ENCODE results near the gene ZNF195. TPM values are rescaled to one million over a fixed set of nuclear protein-coding genes. Genes with fewer than 3 reads are reported as not detected.
A peak's percentile ranks its signal among the peaks of the same experiment; 100 is the strongest.

The ZNF195 gene
- polyA plus RNA-seq, 1 of the 3 experiments (the other 2 are of a cell fraction), result 13.2 TPM

DNA sequence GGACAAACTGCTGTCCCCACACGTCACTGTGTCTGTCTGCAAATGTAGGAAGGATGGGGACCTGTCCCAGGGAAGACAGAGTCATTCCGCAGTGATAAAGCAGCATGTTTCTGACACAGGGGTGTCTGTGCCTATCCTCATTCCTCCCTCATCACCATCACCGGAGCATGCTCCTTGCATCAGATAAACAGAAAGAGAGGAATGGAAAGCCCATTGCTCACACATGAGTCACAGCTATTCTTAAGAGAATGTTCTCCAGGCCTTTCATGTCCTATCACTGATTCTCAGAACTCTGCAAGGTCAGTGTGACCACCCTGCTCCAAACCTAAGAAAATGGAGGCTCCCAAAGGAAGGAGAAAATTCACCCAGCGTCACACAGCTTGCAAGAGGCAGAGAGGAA is 38.9 kb downstream of the ZNF195 start:
- Histone ChIP-seq H3F3A (replicated peaks; ENCODE audit: insufficient read depth) (no peaks in the 10 kb centered on the region), H3K9me3 (no peaks in the 10 kb centered on the region), H3K4me3 (ENCODE audit: low read depth in 2 of 2, low read length in 1 of 2) (no peak overlapping the region), H3K9ac (no peak overlapping the region), H3K36me3 (replicated peaks in 1 of 2; ENCODE audit: control insufficient read depth in 1 of 2, insufficient read depth in 2 of 2, low read length in 1 of 2) (no peaks in the 10 kb centered on the region), H3K27ac (ENCODE audit: low read depth in 2 of 2, low read length in 1 of 2) (no peak overlapping the region), H3K4me1 (ENCODE audit: control insufficient read depth in 1 of 2, insufficient read depth in 2 of 2, low read depth in 1 of 2, low read length in 1 of 2) (no peaks in the 10 kb centered on the region), H4K20me1 (ENCODE audit: insufficient read depth) (no peaks in the 10 kb centered on the region), H3K4me2 (peak overlapping the region; percentile 47), H3K9me2 (no peaks in the 10 kb centered on the region), H2AFZ (ENCODE audit: low read depth) (peak overlapping the region; percentile 61; the same call in 1 of the 2 replicates), H3K79me2 (ENCODE audit: insufficient read depth) (no peaks in the 10 kb centered on the region), H3K27me3 (ENCODE audit: insufficient read depth) (no peaks in the 10 kb centered on the region)
- TF ChIP-seq JUND (IDR thresholded peaks at IDR 0.05) (peak; percentile 52; the same call in 1 of the 2 replicates), MAX (IDR thresholded peaks at IDR 0.05; ENCODE audit: low read depth) (peak; percentile 44; the same call in 1 of the 2 replicates), REST (IDR thresholded peaks at IDR 0.05; ENCODE audit: low read depth, low read length) (no peak), SIN3A (IDR thresholded peaks at IDR 0.05; ENCODE audit: borderline replicate concordance, low read depth, low read length) (no peak), TCF12 (IDR thresholded peaks at IDR 0.05) (no peak), RAD21 (IDR thresholded peaks at IDR 0.05; ENCODE audit: low read length) (no peak), RCOR1 (IDR thresholded peaks at IDR 0.05; ENCODE audit: low read length) (no peak), USF2 (IDR thresholded peaks at IDR 0.05; ENCODE audit: borderline replicate concordance, low read depth, low read length) (no peak), NRF1 (IDR thresholded peaks at IDR 0.05; ENCODE audit: low read depth, low read length) (no peak), YY1 (IDR thresholded peaks at IDR 0.05; ENCODE audit: low read depth) (no peak), FOSL2 (IDR thresholded peaks at IDR 0.05; ENCODE audit: borderline replicate concordance, low read depth) (peak; percentile 63; the same call in 1 of the 2 replicates), FOXM1 (IDR thresholded peaks at IDR 0.05; ENCODE audit: low read depth) (no peak), EP300 (IDR thresholded peaks at IDR 0.05; ENCODE audit: borderline replicate concordance in 1 of 2, low read depth in 1 of 2, low read length in 1 of 2) (no peak), FOXJ3 (CRISPR knock-in tag; IDR thresholded peaks at IDR 0.05) (no peak), EZH2phosphoT487 (IDR thresholded peaks at IDR 0.05; ENCODE audit: borderline replicate concordance, low read depth) (no peak), GABPA (IDR thresholded peaks at IDR 0.05; ENCODE audit: low read depth) (no peak), IRF3 (IDR thresholded peaks at IDR 0.05; ENCODE audit: low read depth, low read length) (no peak), MEF2A (IDR thresholded peaks at IDR 0.05; ENCODE audit: borderline replicate concordance, low read depth) (no peak), TAF1 (IDR thresholded peaks at IDR 0.05; ENCODE audit: borderline replicate concordance, low read depth, low read length) (no peak), POLR2AphosphoS5 (IDR thresholded peaks at IDR 0.05; ENCODE audit: low read depth, low read length) (no peak), TEAD4 (IDR thresholded peaks at IDR 0.05; ENCODE audit: borderline replicate concordance, insufficient read depth) (no peak), GATA2 (CRISPR knock-in tag; IDR thresholded peaks at IDR 0.05) (no peak)
- TF ChIP-seq, protein P1, sequence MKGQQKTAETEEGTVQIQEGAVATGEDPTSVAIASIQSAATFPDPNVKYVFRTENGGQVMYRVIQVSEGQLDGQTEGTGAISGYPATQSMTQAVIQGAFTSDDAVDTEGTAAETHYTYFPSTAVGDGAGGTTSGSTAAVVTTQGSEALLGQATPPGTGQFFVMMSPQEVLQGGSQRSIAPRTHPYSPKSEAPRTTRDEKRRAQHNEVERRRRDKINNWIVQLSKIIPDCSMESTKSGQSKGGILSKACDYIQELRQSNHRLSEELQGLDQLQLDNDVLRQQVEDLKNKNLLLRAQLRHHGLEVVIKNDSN (IDR thresholded peaks at IDR 0.05; ENCODE audit: borderline replicate concordance, low read depth), result no peak
- TF ChIP-seq, protein P2, sequence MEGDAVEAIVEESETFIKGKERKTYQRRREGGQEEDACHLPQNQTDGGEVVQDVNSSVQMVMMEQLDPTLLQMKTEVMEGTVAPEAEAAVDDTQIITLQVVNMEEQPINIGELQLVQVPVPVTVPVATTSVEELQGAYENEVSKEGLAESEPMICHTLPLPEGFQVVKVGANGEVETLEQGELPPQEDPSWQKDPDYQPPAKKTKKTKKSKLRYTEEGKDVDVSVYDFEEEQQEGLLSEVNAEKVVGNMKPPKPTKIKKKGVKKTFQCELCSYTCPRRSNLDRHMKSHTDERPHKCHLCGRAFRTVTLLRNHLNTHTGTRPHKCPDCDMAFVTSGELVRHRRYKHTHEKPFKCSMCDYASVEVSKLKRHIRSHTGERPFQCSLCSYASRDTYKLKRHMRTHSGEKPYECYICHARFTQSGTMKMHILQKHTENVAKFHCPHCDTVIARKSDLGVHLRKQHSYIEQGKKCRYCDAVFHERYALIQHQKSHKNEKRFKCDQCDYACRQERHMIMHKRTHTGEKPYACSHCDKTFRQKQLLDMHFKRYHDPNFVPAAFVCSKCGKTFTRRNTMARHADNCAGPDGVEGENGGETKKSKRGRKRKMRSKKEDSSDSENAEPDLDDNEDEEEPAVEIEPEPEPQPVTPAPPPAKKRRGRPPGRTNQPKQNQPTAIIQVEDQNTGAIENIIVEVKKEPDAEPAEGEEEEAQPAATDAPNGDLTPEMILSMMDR (IDR thresholded peaks at IDR 0.05), result no peak
- WGBS (ENCODE audit: low lambda C conversion rate), result 22% methylated on average over 4 of the region's 4 CpGs
- ChIA-PET CTCF (interaction anchor here (1.1 to 4.3 kb wide), 9 partner anchors 14 to 248 kb away, joined by 3 to 156 read pairs (median 10); partner anchors contain the start of gene ZNF195), POLR2A (no interaction called here)
- no peak for DNase-seq

Measured in SK-N-SH (cell line).